Skeletal muscle cell (primary cell): ENCODE measurements around the gene CCDC57.
"Not testable (repeated sequence)": the region's sequence is repeated elsewhere in the genome, so short reads cannot be mapped to it uniquely, and the experiment has no call there.

Source experiments
- DNase-seq: peaks from one replicate; pipeline ENCODE4 v3.0.0-alpha.2; 2010; ENCODE audit warnings: low read depth
- H3K4me3 ChIP-seq: 2 replicates; pipeline ENCODE4 v1.5.1; 2011; ENCODE audit warnings: low read depth, mild to moderate bottlenecking, control low read depth, low read length, moderate library complexity

CCDC57 gene

DNA sequence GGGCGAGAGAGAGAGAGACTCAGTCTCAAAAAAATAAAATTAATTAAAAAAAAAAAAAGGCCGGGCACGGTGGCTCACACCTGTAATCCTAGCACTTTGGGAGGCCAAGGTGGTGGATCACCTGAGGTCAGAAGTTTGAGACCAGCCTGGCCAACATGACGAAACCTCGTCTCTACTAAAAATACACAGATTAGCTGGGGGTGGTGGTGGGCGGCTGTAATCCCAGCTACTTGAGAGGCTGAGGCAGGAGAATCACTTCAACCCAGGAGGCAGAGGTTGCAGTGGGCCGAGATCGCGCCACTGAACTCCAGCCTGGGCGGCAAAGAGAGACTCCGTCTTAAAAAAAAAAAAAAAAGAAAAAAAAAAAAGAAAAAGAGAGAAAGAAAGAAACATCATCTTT lies 2.0 kb downstream of the CCDC57 start:
- H3K4me3 ChIP-seq, DNase-seq: not testable (repeated sequence)

DNA sequence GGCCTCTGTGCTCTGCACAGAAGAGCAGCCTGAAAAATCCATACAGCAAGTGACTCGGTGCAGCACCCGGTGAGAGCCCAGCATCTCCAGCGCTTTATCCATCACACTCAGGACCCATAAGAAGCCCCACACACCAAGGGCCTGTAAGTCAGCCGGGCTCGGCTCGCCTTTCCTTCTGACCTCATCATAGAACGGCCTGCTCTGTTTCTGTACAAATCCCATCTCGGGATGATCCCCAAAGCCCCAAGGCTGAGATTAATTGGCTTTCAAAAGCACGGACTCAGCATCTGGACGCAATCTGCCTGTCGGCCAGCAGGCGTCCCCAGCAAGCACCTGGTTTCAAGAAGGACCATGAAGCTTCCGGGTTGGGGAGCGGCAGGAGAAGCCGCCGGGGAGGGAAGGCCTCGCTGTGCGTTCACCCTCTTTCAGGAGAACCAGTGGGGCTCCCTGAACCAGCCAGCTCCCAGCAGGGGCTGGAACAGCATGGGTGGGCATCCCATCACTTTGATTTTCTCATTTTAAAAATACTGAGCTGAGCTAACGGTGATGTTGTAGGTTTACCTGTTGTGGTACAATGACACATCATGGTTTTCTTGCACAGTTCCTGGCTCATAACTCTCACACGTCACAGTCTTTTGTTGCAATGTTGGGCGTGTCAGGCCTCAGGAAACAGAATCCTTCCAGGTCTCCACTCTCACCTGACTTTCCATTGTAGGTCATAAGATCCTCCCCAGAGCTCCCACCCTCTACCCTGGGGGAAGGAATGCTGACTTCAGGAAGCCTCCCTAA lies 6.7 kb downstream of the CCDC57 start:
- DNase-seq = peak; percentile 58
- H3K4me3 ChIP-seq = no peak overlapping the region

- H3K4me3 ChIP-seq = no peak overlapping the region
- DNase-seq = peak; percentile 39
Observed at GRCh38 chr17:82204831-82205719, 7.6 kb downstream of the CCDC57 start.

- DNase-seq = no peak
- H3K4me3 ChIP-seq = no peak overlapping the region
Observed at GRCh38 chr17:82203920-82204319, 8.7 kb downstream of the CCDC57 start.

GRCh38 chr17:82202981-82203380 lies 9.7 kb downstream of the CCDC57 start:
- DNase-seq = no peak

GRCh38 chr17:82201498-82201910 lies 11.1 kb downstream of the CCDC57 start:
- H3K4me3 ChIP-seq = no peak overlapping the region
- no peak for DNase-seq

More at GRCh38 chr17:82202981-82203380, 9.7 kb downstream of the CCDC57 start:
- no peak overlapping the region for H3K4me3 ChIP-seq

GRCh38 chr17:82200743-82201497 lies 11.7 kb downstream of the CCDC57 start:
- no peak for DNase-seq
- H3K4me3 ChIP-seq = no peak overlapping the region

- H3K4me3 ChIP-seq = no peak overlapping the region
- DNase-seq = no peak
Observed at GRCh38 chr17:82200135-82200534, 12.5 kb downstream of the CCDC57 start.

GRCh38 chr17:82199496-82199895 lies 13.1 kb downstream of the CCDC57 start:
- DNase-seq = no peak
- no peak overlapping the region for H3K4me3 ChIP-seq

DNA sequence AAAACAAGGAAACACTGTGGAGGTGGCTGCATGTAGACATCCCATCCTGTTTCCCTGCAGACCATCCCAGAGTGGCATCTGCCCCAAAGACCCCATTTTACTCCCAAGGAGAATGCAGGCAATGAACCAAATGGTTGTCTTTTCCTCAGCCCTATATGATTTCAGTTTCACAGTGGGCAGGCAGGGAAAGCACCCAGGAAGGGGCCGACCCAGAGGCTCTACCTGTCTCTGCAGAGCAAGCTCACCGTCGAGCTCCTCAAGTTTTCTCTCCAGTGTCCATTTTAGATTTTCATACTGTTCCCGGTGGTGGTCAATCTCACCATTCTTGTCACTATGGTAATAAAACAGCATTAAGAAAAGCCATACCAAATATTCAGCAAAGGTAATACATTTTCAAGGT lies 14.6 kb downstream of the CCDC57 start:
- no peak overlapping the region for H3K4me3 ChIP-seq
- DNase-seq = no peak

DNA sequence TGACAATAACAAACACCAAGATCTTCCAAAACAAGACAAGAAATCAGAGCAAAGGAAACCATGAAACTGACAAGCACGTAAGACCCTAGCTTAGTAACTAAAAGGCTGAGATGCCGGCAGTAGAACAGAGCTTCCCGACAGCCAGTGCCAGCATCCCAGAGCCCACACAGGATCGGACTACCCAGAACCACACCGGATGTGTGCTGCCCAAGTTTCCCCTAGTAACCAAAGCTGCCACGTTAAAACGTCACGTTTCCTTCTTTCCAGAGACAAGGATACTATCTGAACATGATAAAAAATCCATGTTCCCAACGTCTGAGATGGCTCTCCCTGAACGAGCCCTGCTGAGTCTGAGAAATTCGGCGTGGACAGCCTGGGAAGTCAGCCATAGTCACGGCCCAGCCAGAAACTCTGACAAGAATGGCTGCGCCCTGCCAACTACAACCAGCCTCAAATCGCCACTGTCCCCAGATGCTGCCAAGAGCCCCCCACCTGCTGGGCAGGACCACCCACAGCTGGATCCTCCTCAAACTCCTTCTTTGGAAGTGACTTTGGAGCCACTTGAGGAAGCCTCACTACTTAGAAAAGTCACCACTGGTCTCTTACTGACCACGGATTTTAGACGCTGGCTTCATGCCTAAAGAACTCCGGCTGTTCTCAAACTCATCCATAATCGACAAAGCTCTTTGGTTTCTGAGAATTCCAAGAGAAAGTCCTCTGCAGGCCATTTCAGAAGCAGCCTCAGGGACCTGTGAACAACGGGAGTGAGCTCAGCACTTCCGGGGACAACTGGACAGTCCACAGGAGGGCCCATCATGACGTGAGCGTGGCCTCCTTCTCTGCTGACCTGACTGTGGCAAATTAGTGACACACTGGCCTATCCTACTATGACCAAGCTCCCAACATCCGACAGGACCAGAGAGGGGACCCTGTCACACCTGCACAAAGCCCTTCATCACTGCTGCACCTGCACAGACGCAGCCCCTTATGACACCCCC lies 16.7 kb downstream of the CCDC57 start:
- no peak for DNase-seq
- H3K4me3 ChIP-seq = no peak overlapping the region

GRCh38 chr17:82194765-82195164 lies 17.9 kb downstream of the CCDC57 start:
- no peak overlapping the region for H3K4me3 ChIP-seq
- no peak for DNase-seq

DNA sequence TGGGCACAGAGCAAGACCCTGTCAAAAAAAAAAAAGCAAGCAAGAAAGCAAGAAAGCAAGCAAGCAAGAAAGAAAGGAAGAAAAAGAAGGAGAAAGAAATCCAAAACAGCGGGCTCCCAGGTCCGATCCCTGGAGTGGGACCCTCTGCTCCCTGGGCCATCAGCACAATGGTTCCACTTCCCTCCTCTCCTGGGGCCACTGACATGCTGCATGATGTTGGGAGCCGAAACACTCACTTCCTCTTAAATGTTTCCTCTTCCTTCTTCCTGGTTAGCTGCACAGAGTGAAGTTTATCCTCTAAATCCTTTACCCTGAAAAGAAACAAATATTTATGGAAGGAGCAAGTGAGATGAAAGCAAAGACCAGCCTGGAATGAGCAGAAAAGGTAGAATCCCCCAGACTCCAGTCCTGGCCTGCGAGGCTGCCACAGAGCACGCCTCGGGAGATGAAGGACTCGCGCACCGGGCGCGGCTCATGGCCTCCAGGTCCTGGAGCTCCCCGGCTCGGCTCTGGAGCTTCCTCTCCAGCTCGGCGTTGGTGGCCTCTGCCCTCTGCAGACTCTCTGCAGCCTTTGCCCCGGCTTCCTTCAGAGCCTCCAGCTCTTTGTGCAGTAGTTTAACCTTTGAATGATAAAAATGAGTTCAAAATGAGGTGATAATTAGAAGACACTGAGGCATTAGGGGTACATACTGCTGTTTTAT lies 19.0 kb downstream of the CCDC57 start:
- H3K4me3 ChIP-seq = no peak overlapping the region
- DNase-seq = no peak

DNA sequence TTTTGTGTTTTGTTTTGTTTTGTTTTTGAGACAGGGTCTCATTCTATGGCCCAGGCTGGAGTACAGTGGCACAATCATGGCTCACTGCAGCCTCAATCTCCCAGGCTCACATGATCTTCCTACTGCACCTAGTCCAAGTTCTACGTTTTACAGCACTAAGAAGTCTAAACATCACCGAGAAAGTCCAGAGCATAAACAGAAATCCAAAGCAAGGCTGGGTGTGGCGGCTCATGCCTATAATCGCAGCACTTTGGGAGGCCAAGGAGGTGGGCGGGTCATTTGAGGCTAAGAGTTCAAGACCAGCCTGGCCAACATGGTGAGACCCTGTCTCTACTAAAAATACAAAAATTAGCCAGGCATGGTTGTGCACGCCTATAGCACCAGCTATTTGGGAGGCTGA lies 19.6 kb downstream of the CCDC57 start:
- H3K4me3 ChIP-seq, DNase-seq: not testable (repeated sequence)

DNA sequence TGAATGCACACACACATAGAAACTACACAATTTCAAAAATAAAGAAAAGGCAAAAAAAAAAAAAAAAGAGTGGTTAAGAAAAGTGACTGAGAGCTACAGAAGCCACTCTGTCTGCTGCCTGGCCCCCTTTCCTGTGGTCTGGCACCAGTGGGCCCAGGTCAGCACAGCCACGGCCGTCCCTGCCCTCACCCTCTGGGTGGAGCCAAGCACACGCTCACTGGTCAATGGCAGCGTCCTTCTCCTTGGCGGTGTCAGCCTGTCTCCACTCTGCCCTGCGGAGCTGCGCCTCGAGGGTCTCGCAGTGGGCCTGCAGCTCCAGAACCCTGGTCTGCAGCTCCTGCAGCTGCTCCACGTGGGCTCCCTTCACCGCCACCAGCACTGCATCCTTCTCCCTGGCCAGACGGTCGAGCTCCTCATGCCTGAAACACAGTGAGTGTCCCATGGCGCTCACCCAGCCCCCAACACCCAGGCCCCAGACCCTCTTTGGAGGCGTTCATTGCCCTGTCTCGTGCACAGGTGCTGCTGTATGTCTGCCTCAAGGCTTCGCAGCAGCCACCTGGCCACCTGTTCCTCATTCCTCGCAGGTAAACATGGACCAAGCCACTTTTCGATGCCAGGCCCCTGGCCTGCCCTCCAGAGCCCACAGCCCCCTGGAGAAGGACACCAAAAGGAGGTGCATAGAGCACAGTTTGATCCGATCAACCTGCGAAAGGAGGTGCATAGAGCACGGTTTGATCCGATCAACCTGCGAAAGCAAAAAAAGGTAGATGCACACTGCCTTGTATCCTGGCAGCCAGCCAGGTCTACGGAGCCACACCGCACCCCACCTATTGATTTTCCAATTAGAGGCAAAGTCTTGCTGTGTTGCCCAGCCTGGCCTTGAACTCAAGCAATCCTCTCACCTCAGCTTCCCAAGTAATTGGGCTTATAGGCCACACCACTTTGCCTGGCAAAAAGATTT lies 24.4 kb downstream of the CCDC57 start:
- no peak for DNase-seq
- no peak overlapping the region for H3K4me3 ChIP-seq

DNA sequence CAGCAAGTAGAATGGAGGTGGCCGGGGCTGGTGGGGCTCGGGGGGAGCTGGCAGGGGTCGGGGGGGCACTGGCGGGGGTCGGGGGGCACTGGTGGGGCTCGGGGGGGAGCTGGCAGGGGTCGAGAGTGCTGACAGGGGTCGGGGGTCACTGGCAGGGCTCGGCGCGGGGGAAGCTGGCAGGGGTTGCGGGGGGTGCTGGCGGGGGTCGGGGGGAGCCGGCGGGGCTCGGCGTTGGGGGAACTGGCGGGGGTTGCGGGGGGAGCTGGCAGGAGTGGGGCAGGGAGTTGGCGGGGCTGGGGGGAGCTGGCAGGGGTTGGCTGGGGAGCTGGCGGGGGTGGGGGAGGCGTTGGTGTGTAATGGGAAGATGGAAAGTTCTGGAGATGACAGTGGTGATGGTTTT lies 25.1 kb downstream of the CCDC57 start:
- H3K4me3 ChIP-seq = no peak overlapping the region
- no peak for DNase-seq

- DNase-seq = no peak
- no peak overlapping the region for H3K4me3 ChIP-seq
Observed at GRCh38 chr17:82186221-82186620, 26.4 kb downstream of the CCDC57 start.
